Astrocyte (in vitro differentiated cells and primary cell): ENCODE data around the gene KDM1B. TPM values are rescaled to one million over a fixed set of nuclear protein-coding genes. Genes with fewer than 3 reads are reported as not detected.

Experiments
- DNase-seq: peaks from one replicate; pipeline ENCODE4 v3.0.0-alpha.2; 2010; ENCODE audit warnings: low read depth
- FAIRE-seq: peaks from 2 replicates; lab custom pipeline; 2011; peaks lifted over from hg19 to GRCh38; lab: Jason Lieb, UNC
- H2AFZ ChIP-seq: 2 replicates; pipeline ENCODE4 v1.6.0; 2012; ENCODE audit warnings: low read depth, low read length, inconsistent platforms
- H3K27ac ChIP-seq: 2 replicates; pipeline ENCODE4 v1.5.1; 2011; ENCODE audit warnings: low read depth, low read length, inconsistent platforms
- H3K27me3 ChIP-seq: 2 replicates; pipeline ENCODE4 v1.6.0; 2011; ENCODE audit warnings: low read length, inconsistent platforms; ENCODE audit not compliant: insufficient read depth
- H3K36me3 ChIP-seq: 2 replicates; pipeline ENCODE4 v1.5.1; 2011; ENCODE audit warnings: low read length, inconsistent platforms; ENCODE audit not compliant: insufficient read depth
- H3K4me1 ChIP-seq: 2 replicates; pipeline ENCODE4 v1.5.1; 2011; ENCODE audit warnings: low read length, inconsistent platforms; ENCODE audit not compliant: insufficient read depth
- H3K4me2 ChIP-seq: 2 replicates; pipeline ENCODE4 v1.6.0; 2012; ENCODE audit warnings: low read length, inconsistent platforms
- H3K4me3 ChIP-seq: 2 replicates; pipeline ENCODE4 v1.5.1; 2011; ENCODE audit warnings: low read depth, mild to moderate bottlenecking, low read length, inconsistent platforms; ENCODE audit not compliant: insufficient read depth
- H3K79me2 ChIP-seq: 2 replicates; pipeline ENCODE4 v1.6.0; 2012; ENCODE audit warnings: mild to moderate bottlenecking, low read length, inconsistent platforms; ENCODE audit not compliant: insufficient read depth
- H3K9ac ChIP-seq: 2 replicates; pipeline ENCODE4 v1.6.0; 2012; ENCODE audit warnings: mild to moderate bottlenecking, low read length, inconsistent platforms
- H3K9me3 ChIP-seq: 2 replicates; pipeline ENCODE4 v1.5.1; 2012; ENCODE audit warnings: low read depth, mild to moderate bottlenecking, low read length, inconsistent platforms; ENCODE audit not compliant: insufficient read depth
- H4K20me1 ChIP-seq: 2 replicates; pipeline ENCODE4 v1.6.0; 2012; ENCODE audit warnings: low read length, inconsistent platforms; ENCODE audit not compliant: insufficient read depth
- H3K27ac Mint-ChIP-seq: one replicate; pipeline ENCODE4 v1.8.0; 2021; ENCODE audit warnings: mild to moderate bottlenecking, mixed read lengths; ENCODE audit not compliant: unreplicated experiment
- H3K27me3 Mint-ChIP-seq: one replicate; pipeline ENCODE4 v1.8.0; 2021; ENCODE audit warnings: low read depth, mixed read lengths; ENCODE audit not compliant: unreplicated experiment
- H3K36me3 Mint-ChIP-seq: one replicate; pipeline ENCODE4 v1.8.0; 2021; ENCODE audit warnings: low read depth, mixed read lengths; ENCODE audit not compliant: unreplicated experiment
- H3K4me1 Mint-ChIP-seq: one replicate; pipeline ENCODE4 v1.8.0; 2021; ENCODE audit warnings: low read depth, mixed read lengths; ENCODE audit not compliant: unreplicated experiment
- H3K4me3 Mint-ChIP-seq: one replicate; pipeline ENCODE4 v1.8.0; 2021; ENCODE audit warnings: mild to moderate bottlenecking, moderate library complexity, mixed read lengths; ENCODE audit not compliant: unreplicated experiment
- H3K9me3 Mint-ChIP-seq: one replicate; pipeline ENCODE4 v1.8.0; 2021; ENCODE audit warnings: mild to moderate bottlenecking, mixed read lengths; ENCODE audit not compliant: unreplicated experiment
- CTCF ChIP-seq: IDR thresholded peaks from 2 replicates; pipeline ENCODE4 v1.5.1; 2011; ENCODE audit warnings: low read depth, mild to moderate bottlenecking, inconsistent platforms, low read length, moderate library complexity; ENCODE audit not compliant: insufficient read depth
- EZH2 ChIP-seq: IDR thresholded peaks from 2 replicates; pipeline ENCODE4 v1.6.1; 2012; ENCODE audit warnings: mild to moderate bottlenecking, low read length, inconsistent platforms; ENCODE audit not compliant: insufficient read depth
- total RNA-seq: library from RNA; stranded (reverse); gene quantifications from 2 replicates; pipeline ENCODE4 v1.2.1, GENCODE V29; 2021

The KDM1B gene
- total RNA-seq, 1 donor from 2014 or later, result 16.5 TPM

GRCh38 chr6:18151801-18152200 lies 3.4 kb upstream of the KDM1B start:
- Mint-ChIP-seq H3K9me3 (no peaks in the 10 kb centered on the region), H3K27ac (no peak overlapping the region), H3K27me3 (no peaks in the 10 kb centered on the region), H3K4me1 (peaks cover 6% of the 10 kb centered on the region), H3K36me3 (no peaks in the 10 kb centered on the region), H3K4me3 (no peak overlapping the region)
- no peak for TF ChIP-seq CTCF
- TF ChIP-seq EZH2, result no peak
- no peak overlapping the region for H2AFZ ChIP-seq
- no peaks in the 10 kb centered on the region for H3K79me2 ChIP-seq
- no peak overlapping the region for H3K4me3 ChIP-seq
- no peaks in the 10 kb centered on the region for H3K27me3 ChIP-seq
- no peaks in the 10 kb centered on the region for H3K9me3 ChIP-seq
- no peak overlapping the region for H3K9ac ChIP-seq
- H3K27ac ChIP-seq, result no peak overlapping the region
- no peaks in the 10 kb centered on the region for H3K36me3 ChIP-seq
- FAIRE-seq (no peak), DNase-seq (no peak)
- H3K4me1 ChIP-seq, result peaks cover 28% of the 10 kb centered on the region
- H4K20me1 ChIP-seq, result no peaks in the 10 kb centered on the region
- no peak overlapping the region for H3K4me2 ChIP-seq

- Histone ChIP-seq H3K4me2 (peak overlapping the region; percentile 86), H2AFZ (no peak overlapping the region)
- no peak for FAIRE-seq
These were observed 1.9 kb upstream of the KDM1B start for GRCh38 chr6:18153311-18153703.

More at GRCh38 chr6:18153311-18153703, 1.9 kb upstream of the KDM1B start:
- TF ChIP-seq CTCF, result no peak
- no peak for TF ChIP-seq EZH2
- Histone ChIP-seq H3K9ac (peak overlapping the region; percentile 93), H3K27me3 (no peaks in the 10 kb centered on the region), H3K36me3 (no peaks in the 10 kb centered on the region), H3K4me1 (peaks cover 23% of the 10 kb centered on the region), H4K20me1 (no peaks in the 10 kb centered on the region), H3K27ac (peak overlapping the region; percentile 58), H3K9me3 (no peaks in the 10 kb centered on the region), H3K79me2 (no peaks in the 10 kb centered on the region), H3K4me3 (no peak overlapping the region)
- Mint-ChIP-seq H3K4me1 (peaks cover 6% of the 10 kb centered on the region), H3K4me3 (no peak overlapping the region), H3K27me3 (no peaks in the 10 kb centered on the region), H3K27ac (no peak overlapping the region), H3K9me3 (no peaks in the 10 kb centered on the region), H3K36me3 (no peaks in the 10 kb centered on the region)
- DNase-seq, result no peak
